ENCODE data around the gene STARD3.

The STARD3 gene

GRCh38 chr17:39600288-39600996, 36.5 kb upstream of the STARD3 start:
- no peak overlapping the region for H3K4me3 ChIP-seq (ENCODE audit: low read depth, low read length)
- no peak for DNase-seq (ENCODE audit: low read depth)
- no peak for TF ChIP-seq CTCF (IDR thresholded peaks at IDR 0.05; ENCODE audit: insufficient read depth, low read depth, low read length, missing control alignments)

GRCh38 chr17:39600997-39601597, 35.8 kb upstream of the STARD3 start:
- no peak for TF ChIP-seq CTCF (IDR thresholded peaks at IDR 0.05; ENCODE audit: insufficient read depth, low read depth, low read length, missing control alignments)
- DNase-seq (ENCODE audit: low read depth): no peak
- no peak overlapping the region for H3K4me3 ChIP-seq (ENCODE audit: low read depth, low read length)

GRCh38 chr17:39601758-39602532, 35.0 kb upstream of the STARD3 start:
- H3K4me3 ChIP-seq (ENCODE audit: low read depth, low read length): no peak overlapping the region
- TF ChIP-seq CTCF (IDR thresholded peaks at IDR 0.05; ENCODE audit: insufficient read depth, low read depth, low read length, missing control alignments): no peak
- no peak for DNase-seq (ENCODE audit: low read depth)

GRCh38 chr17:39602533-39603303, 34.2 kb upstream of the STARD3 start:
- DNase-seq (ENCODE audit: low read depth): no peak
- no peak for TF ChIP-seq CTCF (IDR thresholded peaks at IDR 0.05; ENCODE audit: insufficient read depth, low read depth, low read length, missing control alignments)
- no peak overlapping the region for H3K4me3 ChIP-seq (ENCODE audit: low read depth, low read length)

GRCh38 chr17:39603304-39604016, 33.5 kb upstream of the STARD3 start:
- DNase-seq (ENCODE audit: low read depth): peak; percentile 30
- H3K4me3 ChIP-seq (ENCODE audit: low read depth, low read length): no peak overlapping the region
- no peak for TF ChIP-seq CTCF (IDR thresholded peaks at IDR 0.05; ENCODE audit: insufficient read depth, low read depth, low read length, missing control alignments)

GRCh38 chr17:39604911-39605491, 31.9 kb upstream of the STARD3 start:
- no peak overlapping the region for H3K4me3 ChIP-seq (ENCODE audit: low read depth, low read length)
- no peak for TF ChIP-seq CTCF (IDR thresholded peaks at IDR 0.05; ENCODE audit: insufficient read depth, low read depth, low read length, missing control alignments)
- DNase-seq (ENCODE audit: low read depth): no peak
